ENCODE results near the gene AFF2.

- TF ChIP-seq, protein P1, sequence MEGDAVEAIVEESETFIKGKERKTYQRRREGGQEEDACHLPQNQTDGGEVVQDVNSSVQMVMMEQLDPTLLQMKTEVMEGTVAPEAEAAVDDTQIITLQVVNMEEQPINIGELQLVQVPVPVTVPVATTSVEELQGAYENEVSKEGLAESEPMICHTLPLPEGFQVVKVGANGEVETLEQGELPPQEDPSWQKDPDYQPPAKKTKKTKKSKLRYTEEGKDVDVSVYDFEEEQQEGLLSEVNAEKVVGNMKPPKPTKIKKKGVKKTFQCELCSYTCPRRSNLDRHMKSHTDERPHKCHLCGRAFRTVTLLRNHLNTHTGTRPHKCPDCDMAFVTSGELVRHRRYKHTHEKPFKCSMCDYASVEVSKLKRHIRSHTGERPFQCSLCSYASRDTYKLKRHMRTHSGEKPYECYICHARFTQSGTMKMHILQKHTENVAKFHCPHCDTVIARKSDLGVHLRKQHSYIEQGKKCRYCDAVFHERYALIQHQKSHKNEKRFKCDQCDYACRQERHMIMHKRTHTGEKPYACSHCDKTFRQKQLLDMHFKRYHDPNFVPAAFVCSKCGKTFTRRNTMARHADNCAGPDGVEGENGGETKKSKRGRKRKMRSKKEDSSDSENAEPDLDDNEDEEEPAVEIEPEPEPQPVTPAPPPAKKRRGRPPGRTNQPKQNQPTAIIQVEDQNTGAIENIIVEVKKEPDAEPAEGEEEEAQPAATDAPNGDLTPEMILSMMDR (IDR thresholded peaks at IDR 0.05) = no peak
- TF ChIP-seq EP300 (IDR thresholded peaks at IDR 0.05) = no peak
- no peak for TF ChIP-seq POLR2A (IDR thresholded peaks at IDR 0.05)
Observed at GRCh38 chrX:148788449-148788848, 288.0 kb downstream of the AFF2 start.

Measured in upper lobe of left lung (tissue), 4 donors.